ENCODE data around the gene PHF2.

The PHF2 gene

GRCh38 chr9:93724852-93725251, 148.5 kb downstream of the PHF2 start:
- H2AFZ ChIP-seq (ENCODE audit: low read depth, low read length, severe bottlenecking): no peak overlapping the region
- H3K9ac ChIP-seq (ENCODE audit: low read length): no peak overlapping the region
- no peaks in the 10 kb centered on the region for H3K36me3 ChIP-seq (ENCODE audit: low read length)
- H3K9me3 ChIP-seq (ENCODE audit: insufficient read depth, low read length): no peaks in the 10 kb centered on the region
- no peak for TF ChIP-seq CTCF (IDR thresholded peaks at IDR 0.05; ENCODE audit: insufficient read depth, low read length, poor library complexity, severe bottlenecking)
- no peak for TF ChIP-seq EZH2phosphoT487 (conservative IDR thresholded peaks at IDR 0.05; ENCODE audit: low read length)
- H3K9me2 ChIP-seq (replicated peaks; ENCODE audit: insufficient read depth, low read length): no peaks in the 10 kb centered on the region
- H3K4me3 ChIP-seq (ENCODE audit: insufficient read depth, low read length, poor library complexity, severe bottlenecking): no peak overlapping the region
- H3F3A ChIP-seq (ENCODE audit: insufficient read depth): no peaks in the 10 kb centered on the region
- no peaks in the 10 kb centered on the region for H3K27me3 ChIP-seq (ENCODE audit: low read length)
- no peak overlapping the region for H3K27ac ChIP-seq (ENCODE audit: low read depth, low read length)
- no peaks in the 10 kb centered on the region for H4K20me1 ChIP-seq (ENCODE audit: low read depth, low read length)
- no peak overlapping the region for H3K4me2 ChIP-seq (ENCODE audit: low read depth, low read length, poor library complexity, severe bottlenecking)
- H3K79me2 ChIP-seq (ENCODE audit: insufficient read depth, low read length): no peaks in the 10 kb centered on the region

GRCh38 chr9:93725382-93725781, 149.0 kb downstream of the PHF2 start:
- Histone ChIP-seq H3K9me2 (replicated peaks; ENCODE audit: insufficient read depth, low read length) (no peaks in the 10 kb centered on the region), H3K36me3 (ENCODE audit: low read length) (no peaks in the 10 kb centered on the region), H3K4me3 (ENCODE audit: insufficient read depth, low read length, poor library complexity, severe bottlenecking) (no peak overlapping the region), H3K27me3 (ENCODE audit: low read length) (no peaks in the 10 kb centered on the region), H3K79me2 (ENCODE audit: insufficient read depth, low read length) (no peaks in the 10 kb centered on the region), H3K9ac (ENCODE audit: low read length) (no peak overlapping the region), H3K4me2 (ENCODE audit: low read depth, low read length, poor library complexity, severe bottlenecking) (no peak overlapping the region), H2AFZ (ENCODE audit: low read depth, low read length, severe bottlenecking) (no peak overlapping the region), H4K20me1 (ENCODE audit: low read depth, low read length) (no peaks in the 10 kb centered on the region), H3F3A (ENCODE audit: insufficient read depth) (no peaks in the 10 kb centered on the region), H3K27ac (ENCODE audit: low read depth, low read length) (no peak overlapping the region), H3K9me3 (ENCODE audit: insufficient read depth, low read length) (no peaks in the 10 kb centered on the region)
- TF ChIP-seq CTCF (IDR thresholded peaks at IDR 0.05; ENCODE audit: insufficient read depth, low read length, poor library complexity, severe bottlenecking): no peak

- H3K27me3 ChIP-seq (ENCODE audit: low read length): no peaks in the 10 kb centered on the region
- H3K79me2 ChIP-seq (ENCODE audit: insufficient read depth, low read length): no peaks in the 10 kb centered on the region
- no peaks in the 10 kb centered on the region for H3K9me3 ChIP-seq (ENCODE audit: insufficient read depth, low read length)
- H2AFZ ChIP-seq (ENCODE audit: low read depth, low read length, severe bottlenecking): no peak overlapping the region
- no peaks in the 10 kb centered on the region for H3K9me2 ChIP-seq (replicated peaks; ENCODE audit: insufficient read depth, low read length)
- no peak overlapping the region for H3K9ac ChIP-seq (ENCODE audit: low read length)
- no peaks in the 10 kb centered on the region for H4K20me1 ChIP-seq (ENCODE audit: low read depth, low read length)
- no peaks in the 10 kb centered on the region for H3F3A ChIP-seq (ENCODE audit: insufficient read depth)
- H3K4me3 ChIP-seq (ENCODE audit: insufficient read depth, low read length, poor library complexity, severe bottlenecking): no peak overlapping the region
- no peak overlapping the region for H3K4me2 ChIP-seq (ENCODE audit: low read depth, low read length, poor library complexity, severe bottlenecking)
- TF ChIP-seq CTCF (IDR thresholded peaks at IDR 0.05; ENCODE audit: insufficient read depth, low read length, poor library complexity, severe bottlenecking): no peak
- TF ChIP-seq EZH2phosphoT487 (conservative IDR thresholded peaks at IDR 0.05; ENCODE audit: low read length): no peak
- no peak overlapping the region for H3K27ac ChIP-seq (ENCODE audit: low read depth, low read length)
- no peaks in the 10 kb centered on the region for H3K36me3 ChIP-seq (ENCODE audit: low read length)
These were observed 149.8 kb downstream of the PHF2 start for GRCh38 chr9:93726147-93726546.

Measured in SU-DHL-6 (cell line).